Thyroid gland (tissue), 4 donors: ENCODE measurements around the gene KCNMA1.

Experiments
- POLR2A ChIP-seq, 2 donors: fragments of 450-650 bp; IDR thresholded peaks; one replicate each; pipeline ENCODE4 v1.6.1; 2017; ENCODE audit warnings: antibody characterized with exemption in 2 of 2, mild to moderate bottlenecking in 2 of 2, moderate library complexity in 1 of 2
- TF ChIP-seq, protein P1 (sequence below), 6 experiments: fragments of 200-600 bp in 3 of 6; fragments of 450-650 bp in 3 of 6; sonication (generic) in 3 of 6; IDR thresholded peaks; one replicate each; pipeline ENCODE4 v1.5.1; 2016 to 2019; ENCODE audit warnings: antibody characterized with exemption in 6 of 6, mild to moderate bottlenecking in 2 of 6, inconsistent platforms in 1 of 6, moderate library complexity in 1 of 6

DNA sequence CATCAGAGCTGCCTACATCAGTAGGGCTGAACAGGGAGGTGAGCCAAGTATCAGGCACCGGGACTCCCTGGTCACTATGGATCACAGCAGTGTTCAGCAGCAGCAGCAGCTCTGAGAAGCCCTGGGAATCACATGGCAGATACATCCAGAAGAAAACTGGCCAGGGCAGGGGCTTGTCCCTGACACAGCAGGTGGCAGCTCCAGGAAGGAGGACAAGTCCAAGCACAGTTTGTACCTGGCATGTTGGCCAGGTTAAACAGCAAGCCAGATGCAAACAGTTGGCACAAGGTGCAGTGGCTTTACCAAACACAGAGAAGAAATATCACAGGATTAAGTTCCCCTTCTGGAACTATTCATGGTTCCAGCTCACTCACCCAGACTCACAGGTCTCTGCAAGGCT lies 139.4 kb downstream of the KCNMA1 start:
- TF ChIP-seq, protein P1, sequence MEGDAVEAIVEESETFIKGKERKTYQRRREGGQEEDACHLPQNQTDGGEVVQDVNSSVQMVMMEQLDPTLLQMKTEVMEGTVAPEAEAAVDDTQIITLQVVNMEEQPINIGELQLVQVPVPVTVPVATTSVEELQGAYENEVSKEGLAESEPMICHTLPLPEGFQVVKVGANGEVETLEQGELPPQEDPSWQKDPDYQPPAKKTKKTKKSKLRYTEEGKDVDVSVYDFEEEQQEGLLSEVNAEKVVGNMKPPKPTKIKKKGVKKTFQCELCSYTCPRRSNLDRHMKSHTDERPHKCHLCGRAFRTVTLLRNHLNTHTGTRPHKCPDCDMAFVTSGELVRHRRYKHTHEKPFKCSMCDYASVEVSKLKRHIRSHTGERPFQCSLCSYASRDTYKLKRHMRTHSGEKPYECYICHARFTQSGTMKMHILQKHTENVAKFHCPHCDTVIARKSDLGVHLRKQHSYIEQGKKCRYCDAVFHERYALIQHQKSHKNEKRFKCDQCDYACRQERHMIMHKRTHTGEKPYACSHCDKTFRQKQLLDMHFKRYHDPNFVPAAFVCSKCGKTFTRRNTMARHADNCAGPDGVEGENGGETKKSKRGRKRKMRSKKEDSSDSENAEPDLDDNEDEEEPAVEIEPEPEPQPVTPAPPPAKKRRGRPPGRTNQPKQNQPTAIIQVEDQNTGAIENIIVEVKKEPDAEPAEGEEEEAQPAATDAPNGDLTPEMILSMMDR (IDR thresholded peaks at IDR 0.05), result no peak
- TF ChIP-seq POLR2A (IDR thresholded peaks at IDR 0.05), result no peak
